Stimulated activated CD4-positive, alpha-beta T cell treated with anti-CD3 and anti-CD28 coated beads, Interleukin-1b, Interleukin-23, amount 100 ng/mL, for 24 hours (primary cell): ENCODE measurements around the gene UPK3A.
"Not testable (repeated sequence)": the region's sequence is repeated elsewhere in the genome, so short reads cannot be mapped to it uniquely, and the experiment has no call there.

Experiments used
- DNase-seq, 4 experiments: peaks; one replicate each; pipeline ENCODE4 v3.0.0-alpha.2; 2020; ENCODE audit warnings: low read depth in 4 of 4, low spot score in 1 of 4

UPK3A gene

GRCh38 chr22:45278125-45278524 is 6.6 kb upstream of the UPK3A start:
- no peak for DNase-seq

- DNase-seq = no peak
These were observed 4.2 kb upstream of the UPK3A start for GRCh38 chr22:45280587-45280980.

GRCh38 chr22:45281010-45281409 is 3.7 kb upstream of the UPK3A start:
- DNase-seq = no peak

- no peak for DNase-seq
These were observed 712 bp downstream of the UPK3A start for GRCh38 chr22:45285263-45286058.

- DNase-seq = no peak
These were observed 2.3 kb downstream of the UPK3A start for GRCh38 chr22:45286854-45287551.

- no peak for DNase-seq
These were observed 5.7 kb downstream of the UPK3A start for GRCh38 chr22:45290410-45290936.

GRCh38 chr22:45291061-45291930 is 6.5 kb downstream of the UPK3A start:
- DNase-seq = no peak

GRCh38 chr22:45291931-45292290 is 7.2 kb downstream of the UPK3A start:
- no peak for DNase-seq

GRCh38 chr22:45292731-45293442 is 8.1 kb downstream of the UPK3A start:
- no peak for DNase-seq

GRCh38 chr22:45294030-45294429 is 9.3 kb downstream of the UPK3A start:
- no peak for DNase-seq

- DNase-seq = not testable (repeated sequence)
These were observed 10.3 kb downstream of the UPK3A start for GRCh38 chr22:45295004-45295403.

- DNase-seq = no peak
These were observed 10.7 kb downstream of the UPK3A start for GRCh38 chr22:45295492-45295891.

- DNase-seq = no peak
These were observed 12.0 kb downstream of the UPK3A start for GRCh38 chr22:45296628-45297297.

- no peak for DNase-seq
These were observed 14.3 kb downstream of the UPK3A start for GRCh38 chr22:45298934-45299505.

- DNase-seq = no peak
These were observed 18.0 kb downstream of the UPK3A start for GRCh38 chr22:45302751-45303150.

GRCh38 chr22:45303181-45303580 is 18.4 kb downstream of the UPK3A start:
- DNase-seq = no peak

- no peak for DNase-seq
These were observed 20.2 kb downstream of the UPK3A start for GRCh38 chr22:45304971-45305370.

- no peak for DNase-seq
These were observed 20.8 kb downstream of the UPK3A start for GRCh38 chr22:45305456-45306075.

- no peak for DNase-seq
These were observed 21.4 kb downstream of the UPK3A start for GRCh38 chr22:45306139-45306538.
